GM04503 (cell line): ENCODE data around the gene IBA57.
A peak's percentile ranks its signal among the peaks of the same experiment; 100 is the strongest.
"Not testable (repeated sequence)": the region's sequence is repeated elsewhere in the genome, so short reads cannot be mapped to it uniquely, and the experiment has no call there.

Experiments used
- DNase-seq: peaks from one replicate; pipeline ENCODE4 v3.0.0-alpha.2; 2012; ENCODE audit warnings: low read depth

The IBA57 gene

GRCh38 chr1:228212966-228213844 lies 47.6 kb downstream of the IBA57 start:
- peak; percentile 18 for DNase-seq

DNA sequence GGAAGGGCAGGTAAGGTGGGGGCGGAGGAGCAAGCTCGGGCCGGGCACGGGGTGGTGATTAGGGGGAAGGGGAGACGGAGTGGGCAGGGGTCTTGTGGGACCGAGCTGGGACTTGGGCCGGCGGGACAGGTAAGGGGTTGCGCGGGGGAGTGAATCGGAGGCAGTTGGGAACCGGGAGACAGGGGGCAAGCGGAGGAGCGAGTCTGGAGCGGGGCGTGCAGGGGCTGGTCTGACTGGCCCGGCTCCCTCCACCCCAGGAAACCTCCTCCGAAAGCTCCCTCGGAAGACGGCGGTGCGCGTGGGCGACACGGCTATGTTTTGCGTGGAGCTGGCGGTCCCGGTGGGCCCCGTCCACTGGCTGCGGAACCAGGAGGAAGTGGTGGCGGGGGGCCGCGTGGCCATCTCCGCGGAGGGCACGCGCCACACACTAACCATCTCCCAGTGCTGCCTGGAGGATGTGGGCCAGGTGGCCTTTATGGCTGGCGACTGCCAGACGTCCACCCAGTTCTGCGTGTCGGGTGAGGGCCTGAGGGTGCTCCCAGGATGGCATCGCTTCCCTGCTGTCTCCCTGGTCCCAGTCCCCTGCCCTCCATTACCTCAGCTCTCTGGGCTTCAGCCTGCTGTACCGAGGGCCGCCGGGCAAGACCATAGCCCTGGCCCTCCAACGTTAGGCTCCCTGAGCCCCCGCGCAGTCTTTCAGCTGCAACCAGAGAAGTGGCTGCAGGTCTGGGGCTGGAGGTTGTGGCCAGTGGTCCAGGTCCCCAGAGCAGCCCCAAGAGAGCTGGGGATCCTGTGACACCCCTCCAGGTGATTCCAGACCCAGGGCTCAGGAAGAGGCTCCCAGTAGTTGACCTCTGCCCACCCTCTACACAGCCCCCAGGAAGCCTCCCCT lies 48.6 kb downstream of the IBA57 start:
- DNase-seq: no peak

DNA sequence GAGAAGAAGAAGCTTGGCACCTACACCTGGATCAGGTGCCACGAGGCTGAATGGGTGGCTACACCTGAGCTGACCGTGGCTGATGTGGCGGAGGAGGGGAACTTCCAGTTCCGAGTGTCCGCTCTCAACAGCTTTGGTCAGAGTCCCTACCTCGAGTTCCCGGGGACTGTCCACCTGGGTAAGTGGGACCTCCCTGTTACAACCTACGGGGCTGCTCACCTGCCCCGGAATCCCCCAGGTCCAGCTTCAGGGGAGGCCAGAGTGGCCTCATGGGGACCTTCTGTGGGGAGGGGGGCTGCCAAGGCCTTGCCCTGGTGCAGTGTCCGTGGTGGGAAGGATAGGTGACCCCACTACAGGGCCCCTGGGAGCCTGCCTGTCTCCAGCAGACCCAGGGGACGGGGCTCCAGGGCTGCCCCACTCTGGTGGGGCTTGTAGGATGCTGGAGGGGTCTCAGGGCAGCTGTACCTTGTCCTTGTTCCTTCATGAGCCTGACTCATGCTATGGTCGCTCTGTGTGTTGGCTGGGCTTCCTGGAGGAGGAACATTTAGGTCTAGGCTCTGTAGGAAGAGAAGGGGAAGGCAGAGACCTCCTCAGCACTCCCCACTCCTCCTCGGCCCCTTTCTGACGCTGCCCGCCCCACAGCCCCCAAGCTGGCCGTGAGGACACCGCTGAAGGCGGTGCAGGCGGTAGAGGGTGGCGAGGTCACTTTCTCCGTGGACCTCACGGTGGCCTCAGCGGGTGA lies 49.5 kb downstream of the IBA57 start:
- DNase-seq: no peak

GRCh38 chr1:228215663-228216116 lies 50.1 kb downstream of the IBA57 start:
- no peak for DNase-seq

GRCh38 chr1:228216371-228217320 lies 51.0 kb downstream of the IBA57 start:
- no peak for DNase-seq

GRCh38 chr1:228217551-228218344 lies 52.1 kb downstream of the IBA57 start:
- DNase-seq: no peak

DNA sequence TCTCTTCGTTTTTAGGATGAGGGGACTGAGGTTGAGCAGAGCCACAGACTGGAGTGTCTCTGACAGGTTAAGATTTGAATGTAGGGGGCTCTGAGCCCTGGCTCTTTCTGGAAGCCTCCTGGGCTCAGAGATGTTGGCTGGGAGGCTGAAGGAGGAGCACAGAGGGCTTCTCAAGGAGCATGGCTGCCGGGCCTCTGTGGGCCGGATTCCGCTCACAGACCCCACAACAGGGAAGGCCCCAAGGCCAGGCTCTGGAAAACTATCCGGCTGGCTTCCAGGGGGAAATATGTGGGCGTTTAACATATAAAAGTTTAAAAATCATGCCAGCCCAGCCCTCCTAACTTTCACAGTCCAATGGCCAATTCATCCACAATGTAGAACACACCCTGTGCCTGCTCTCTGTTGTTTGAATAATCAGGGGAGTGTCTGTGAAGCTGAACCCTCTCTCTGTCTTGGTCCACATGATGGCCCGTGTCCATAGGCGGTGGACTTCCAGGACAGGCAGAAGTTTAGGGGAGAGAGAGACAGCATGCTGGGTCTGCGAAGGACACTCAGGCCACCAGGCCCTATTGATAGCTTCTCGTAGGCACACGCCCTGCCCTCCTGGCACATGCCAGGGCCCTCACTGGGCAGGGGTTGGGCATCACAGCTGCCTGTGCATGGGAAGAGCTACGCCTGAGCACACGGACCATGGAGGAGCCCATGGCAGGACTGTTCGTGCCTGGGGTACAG lies 53.1 kb downstream of the IBA57 start:
- DNase-seq: no peak

GRCh38 chr1:228219245-228219961 lies 53.8 kb downstream of the IBA57 start:
- DNase-seq: no peak

DNA sequence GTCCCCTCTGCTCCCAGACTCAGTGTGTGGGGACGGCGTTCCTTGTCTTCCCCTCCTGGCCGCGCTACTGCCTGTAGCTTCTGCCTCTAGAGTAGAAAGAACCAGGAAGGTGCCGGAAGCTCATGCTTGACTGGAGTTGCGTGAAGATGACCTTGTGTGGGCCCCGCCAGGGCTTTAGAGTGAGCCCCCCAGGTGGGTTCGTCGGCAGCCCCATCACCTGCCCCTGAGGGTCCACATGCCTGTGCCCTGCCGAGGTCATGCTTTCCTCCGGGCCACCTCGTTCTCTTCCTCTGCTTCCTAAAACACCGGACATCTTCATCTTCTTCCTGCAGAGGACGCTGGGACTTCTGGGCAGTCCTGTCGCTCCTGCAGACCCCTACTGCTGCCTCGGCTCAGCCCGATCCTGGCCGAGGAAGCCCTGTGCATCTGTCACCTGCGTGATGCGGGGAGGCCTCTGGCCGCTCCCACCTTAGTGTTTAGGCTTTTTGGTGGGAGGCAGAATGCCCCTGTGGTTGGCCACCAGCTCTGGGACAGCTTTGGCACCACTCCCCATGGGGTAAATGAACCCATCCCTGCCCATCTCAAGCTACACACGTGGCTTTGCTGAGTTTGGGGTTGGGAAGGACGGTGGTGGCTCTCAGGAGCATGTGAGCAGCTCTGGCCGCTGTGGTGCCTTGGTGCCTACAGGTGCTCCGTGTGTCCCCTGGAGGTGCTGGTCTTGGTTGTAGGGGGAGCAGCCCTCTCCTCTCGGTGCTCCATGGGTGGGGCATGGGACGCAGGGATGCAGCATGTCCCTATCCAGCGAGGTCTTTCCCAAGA lies 54.6 kb downstream of the IBA57 start:
- no peak for DNase-seq

DNA sequence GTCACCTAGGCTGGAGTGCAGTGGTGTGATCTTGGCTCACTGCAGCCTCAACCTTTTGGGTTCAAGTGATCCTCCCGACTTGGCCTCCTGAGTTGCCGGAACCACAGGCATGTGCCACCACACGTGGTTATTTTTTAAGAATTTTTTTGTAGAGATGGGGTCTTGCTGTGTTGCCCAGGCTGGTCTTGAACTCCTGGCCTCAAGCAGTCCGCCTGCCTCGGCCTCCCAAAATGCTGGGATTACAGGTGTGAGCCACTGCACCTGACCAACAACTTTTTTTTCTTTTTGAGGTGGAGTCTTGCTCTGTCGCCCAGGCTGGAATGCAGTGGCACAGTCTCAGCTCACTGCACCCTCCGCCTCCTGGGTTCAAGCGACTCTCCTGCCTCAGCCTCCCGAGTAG lies 55.5 kb downstream of the IBA57 start:
- not testable (repeated sequence) for DNase-seq

DNA sequence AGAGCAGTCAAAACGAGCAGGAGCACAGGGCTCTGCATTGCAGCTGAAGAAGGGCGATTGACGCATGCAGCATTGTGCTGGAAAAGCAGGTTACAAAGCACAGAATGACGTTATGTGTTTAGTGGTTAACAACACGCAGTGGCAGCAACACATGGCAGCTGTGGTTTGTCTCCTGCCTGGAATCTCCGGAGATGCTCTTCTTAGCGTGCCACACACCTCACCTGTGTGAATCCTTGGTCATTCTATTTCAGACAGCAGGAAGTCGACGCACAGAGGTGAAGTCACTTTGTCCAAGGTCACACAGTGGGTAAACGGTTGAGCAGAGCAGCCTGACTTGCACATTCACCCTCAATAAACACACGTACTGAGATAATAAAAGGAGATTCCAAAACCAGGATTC lies 56.9 kb downstream of the IBA57 start:
- DNase-seq: no peak

DNA sequence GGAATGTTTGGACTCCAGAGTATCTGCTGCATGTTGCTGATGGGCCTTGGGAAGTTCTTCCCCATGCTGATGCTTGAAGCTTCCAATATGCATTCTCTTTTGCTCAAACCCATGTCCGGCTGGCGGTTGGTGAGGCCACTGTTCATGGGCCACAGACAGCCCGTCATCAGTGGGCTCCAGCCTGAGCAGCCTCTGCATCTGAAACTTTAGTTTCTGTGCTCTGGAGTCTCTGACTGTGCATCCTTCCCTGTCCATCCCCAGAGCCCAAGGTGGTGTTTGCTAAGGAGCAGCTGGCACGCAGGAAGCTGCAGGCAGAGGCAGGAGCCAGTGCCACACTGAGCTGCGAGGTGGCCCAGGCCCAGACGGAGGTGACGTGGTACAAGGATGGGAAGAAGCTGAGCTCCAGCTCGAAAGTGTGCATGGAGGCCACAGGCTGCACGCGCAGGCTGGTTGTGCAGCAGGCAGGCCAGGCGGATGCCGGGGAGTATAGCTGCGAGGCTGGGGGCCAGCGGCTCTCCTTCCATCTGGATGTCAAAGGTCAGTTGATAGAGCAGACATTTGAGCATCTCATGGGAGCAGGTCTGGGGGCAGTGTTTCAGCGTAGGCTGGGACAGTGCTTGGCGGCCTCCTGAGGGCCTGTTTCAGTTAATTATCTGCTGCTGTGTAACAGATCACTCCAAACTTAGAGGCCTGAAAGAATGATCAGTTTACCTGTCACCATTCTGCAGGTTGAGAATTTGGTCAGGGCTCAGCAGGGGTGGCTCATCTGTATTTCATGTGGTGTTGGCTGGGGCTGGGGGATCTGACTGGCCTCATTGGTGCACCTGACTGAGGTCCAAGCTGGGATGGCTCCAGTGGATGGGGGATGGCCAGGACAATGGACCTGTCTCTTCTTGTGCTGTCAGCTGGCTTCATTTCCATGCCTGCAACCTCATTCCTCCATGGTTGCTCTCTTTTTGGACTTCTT lies 58.9 kb downstream of the IBA57 start:
- no peak for DNase-seq

DNA sequence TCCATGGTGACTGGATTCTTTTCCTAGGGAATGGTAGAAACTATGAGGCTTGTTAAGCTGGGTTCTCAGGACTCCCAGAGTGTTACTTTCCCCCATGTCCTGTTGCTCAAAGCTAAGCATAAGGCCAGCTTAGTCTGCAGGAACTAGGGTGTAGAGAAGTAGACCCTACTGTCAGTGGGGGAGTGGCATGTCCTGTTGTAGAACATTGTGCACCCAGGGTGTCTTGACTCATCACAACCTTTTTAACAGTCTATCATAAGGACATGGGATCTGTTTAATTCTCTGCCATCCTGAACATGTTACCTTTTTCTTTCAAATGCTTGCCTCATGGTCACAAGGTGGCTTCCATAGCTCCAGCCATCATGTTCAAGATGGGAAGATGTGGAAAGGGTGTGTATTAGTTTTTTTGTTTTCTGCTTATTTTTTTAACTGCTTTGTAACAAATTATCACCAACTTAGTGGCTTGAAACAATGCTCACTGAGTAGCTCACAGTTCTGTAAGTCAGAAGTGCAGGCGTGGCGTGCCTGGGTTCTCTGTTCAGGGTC lies 59.6 kb downstream of the IBA57 start:
- DNase-seq: no peak

DNA sequence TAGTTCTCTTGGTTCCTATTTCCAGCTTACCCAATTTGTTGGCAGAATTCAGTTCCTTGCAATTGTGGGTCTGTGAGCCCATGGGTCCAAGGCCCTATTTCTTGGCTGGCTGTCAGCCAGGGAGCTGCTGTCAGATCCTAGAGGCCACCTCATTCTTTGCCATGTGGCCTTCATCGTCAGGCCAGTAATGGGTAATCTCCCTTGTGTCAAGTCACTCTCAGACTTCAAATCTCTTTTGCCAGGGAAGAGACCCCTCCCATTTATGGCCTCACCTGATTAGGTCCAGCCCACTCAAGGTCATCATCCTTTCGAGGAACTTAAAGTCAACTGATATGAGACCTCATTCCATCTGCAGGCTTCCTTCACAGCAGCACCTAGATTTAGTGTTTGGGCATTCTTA lies 60.1 kb downstream of the IBA57 start:
- no peak for DNase-seq

- no peak for DNase-seq
Observed at GRCh38 chr1:228226141-228226874, 60.7 kb downstream of the IBA57 start.
